Hematopoietic multipotent progenitor cell (in vitro differentiated cells): ENCODE results near the gene CAV2. TPM values are rescaled to one million over a fixed set of nuclear protein-coding genes. Genes with fewer than 3 reads are reported as not detected.
"Not testable (repeated sequence)": the region's sequence is repeated elsewhere in the genome, so short reads cannot be mapped to it uniquely, and the experiment has no call there.

ENCODE experiments used
- DNase-seq, 3 donors: peaks; one replicate each; pipeline ENCODE4 v3.0.0-alpha.2; 2011 to 2015; ENCODE audit warnings: low read depth in 2 of 3, low spot score in 2 of 3
- total RNA-seq: library from RNA; depleted of rRNA; stranded (reverse); fragments of >200 nt; gene quantifications from one replicate; pipeline ENCODE4 v1.2.3, GENCODE V29; 2012

The CAV2 gene
- 2.2 TPM for total RNA-seq

DNA sequence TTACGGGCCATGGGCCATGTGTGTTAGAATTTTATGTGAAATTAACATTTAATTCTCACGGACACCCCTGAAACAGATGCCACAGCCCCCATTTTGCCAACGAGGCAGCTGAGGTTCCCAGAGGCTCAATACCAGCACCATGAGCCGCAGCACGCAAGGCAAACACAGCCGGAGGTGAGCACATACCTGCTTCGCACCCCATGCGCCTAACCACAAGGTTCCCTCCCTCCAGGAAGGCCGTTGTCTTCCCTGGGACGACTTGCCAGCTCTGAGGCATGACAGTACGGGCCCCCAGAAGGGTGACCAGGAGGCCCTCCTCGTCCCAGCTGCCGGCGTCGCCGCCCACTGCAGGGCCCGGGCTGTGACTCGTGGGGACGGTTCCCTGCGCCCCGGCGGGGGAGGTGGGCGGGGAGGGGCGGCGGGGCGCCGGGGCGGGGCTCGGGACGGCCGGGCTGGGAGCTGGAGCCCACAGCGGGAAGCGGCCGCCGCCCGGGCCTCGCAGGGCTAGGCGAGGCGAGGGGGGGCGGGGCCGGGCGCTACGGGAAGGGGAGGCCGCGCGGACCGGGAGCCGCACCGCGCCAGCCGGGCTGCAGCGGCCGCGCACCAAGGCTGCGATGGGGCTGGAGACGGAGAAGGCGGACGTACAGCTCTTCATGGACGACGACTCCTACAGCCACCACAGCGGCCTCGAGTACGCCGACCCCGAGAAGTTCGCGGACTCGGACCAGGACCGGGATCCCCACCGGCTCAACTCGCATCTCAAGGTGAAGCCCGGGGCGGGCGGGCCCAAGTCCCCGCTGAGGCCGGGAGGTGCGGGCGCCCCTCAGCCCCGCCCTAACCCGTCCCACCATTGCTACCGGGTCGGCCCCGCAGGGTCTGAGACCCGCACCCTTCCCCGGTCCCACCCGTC is at the start of gene CAV2:
CAV2 (plus strand) TSS at position 571 of the 910 bp plus-strand sequence; CDS start at position 615, 44 bp downstream.
- peak in 2 of 3 donors; percentile 24 to 31 for DNase-seq

GRCh38 chr7:116449950-116450349 is 49.6 kb upstream of the CAV2 start:
- DNase-seq, result no peak

DNA sequence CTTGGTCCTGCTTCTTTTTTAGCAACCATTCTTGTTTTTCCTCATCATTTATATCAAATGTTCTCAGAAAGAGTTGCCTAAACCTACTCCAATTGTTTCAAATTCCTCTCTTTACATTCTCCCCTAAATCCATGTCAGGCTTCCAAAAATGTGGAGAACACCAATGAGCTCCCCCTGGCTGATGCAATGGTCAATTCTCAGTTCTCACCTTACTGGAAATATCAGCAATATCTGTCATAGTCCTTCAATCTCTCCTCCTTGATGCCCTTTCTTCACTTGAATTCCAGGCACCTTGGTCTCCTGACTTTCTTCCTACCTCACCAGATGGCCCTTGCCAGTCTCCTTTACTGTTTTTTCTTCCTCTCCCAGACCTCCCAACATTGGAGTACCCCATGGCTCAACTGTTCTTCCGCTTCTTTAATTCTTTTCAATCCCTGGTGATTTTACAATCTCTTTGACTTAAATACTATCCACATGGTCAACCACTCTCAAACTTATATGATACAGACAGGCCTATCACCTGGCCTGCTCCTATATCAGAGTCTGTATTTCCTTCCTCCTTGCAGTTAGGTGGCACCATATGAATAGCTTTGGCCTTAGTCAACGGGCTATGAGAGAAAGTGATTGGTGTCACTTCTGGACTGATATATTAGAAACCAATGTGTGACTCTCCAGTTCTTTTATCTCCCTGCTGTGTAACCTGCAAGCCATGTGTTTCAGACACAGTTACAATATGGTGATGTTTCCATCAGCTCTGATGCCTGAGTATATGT is 47.4 kb upstream of the CAV2 start:
- no peak for DNase-seq

GRCh38 chr7:116454377-116454776 is 45.2 kb upstream of the CAV2 start:
- DNase-seq, result no peak

DNA sequence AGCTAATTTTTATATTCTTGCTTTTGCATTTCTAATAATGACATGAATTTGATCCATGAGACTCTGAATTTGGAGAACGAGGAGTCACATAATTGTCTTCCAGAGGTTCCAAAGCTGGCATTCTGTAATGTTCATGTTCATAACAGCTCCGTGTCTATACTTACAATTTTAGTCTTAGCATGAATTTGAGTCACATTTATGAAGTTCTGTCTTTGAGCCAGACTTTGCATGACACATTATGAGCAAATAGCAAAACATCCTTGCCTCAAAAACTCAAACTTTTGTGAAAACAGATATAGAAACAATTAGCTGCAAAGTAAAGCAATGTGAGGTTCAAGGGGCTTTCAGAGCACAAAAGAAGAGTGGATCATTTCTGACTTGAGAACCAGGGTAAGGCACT is 44.5 kb upstream of the CAV2 start:
- no peak for DNase-seq

- DNase-seq, result no peak
Measured at GRCh38 chr7:116455499-116455898, 44.0 kb upstream of the CAV2 start.

DNA sequence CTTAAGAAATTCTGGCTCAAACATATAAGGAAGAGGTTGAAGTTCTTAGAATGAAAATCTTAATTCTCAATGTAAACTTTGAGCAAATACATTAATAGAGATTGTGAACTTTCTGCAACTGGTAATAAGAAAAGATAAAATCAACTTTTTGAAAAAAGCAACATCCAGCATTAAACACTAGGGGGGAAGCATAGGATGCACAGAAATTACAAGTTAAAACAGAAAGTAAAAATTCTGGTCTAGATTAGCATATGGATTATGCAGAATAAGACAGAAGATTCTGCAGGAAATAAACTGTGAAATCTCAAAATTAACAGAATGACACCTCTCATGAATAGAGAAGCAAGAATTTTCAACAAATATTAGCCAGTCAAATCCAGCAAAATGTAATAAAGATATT is 38.0 kb upstream of the CAV2 start:
- DNase-seq, result peak in 2 of 3 donors; percentile 1 to 12

DNA sequence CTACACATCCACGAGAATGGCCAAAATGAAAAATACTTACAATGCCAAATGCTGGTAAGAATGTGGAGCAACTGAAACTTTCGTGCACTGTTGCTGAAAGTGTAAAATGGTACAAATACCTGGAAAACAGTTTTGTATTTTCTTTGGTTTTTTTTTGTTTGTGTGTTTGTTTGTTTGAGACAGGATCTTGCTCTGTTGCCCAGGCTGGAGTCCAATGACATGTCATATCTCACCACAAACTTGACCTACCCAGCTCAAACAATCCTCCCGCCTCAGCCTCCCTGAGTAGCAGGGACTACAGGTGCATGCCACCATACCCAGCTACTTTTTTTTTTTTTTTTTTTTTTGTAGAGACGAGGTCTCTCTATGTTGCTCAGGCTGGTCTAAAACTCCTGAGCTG is 35.6 kb upstream of the CAV2 start:
- DNase-seq, result no peak

- no peak for DNase-seq
Measured at GRCh38 chr7:116464375-116464774, 35.2 kb upstream of the CAV2 start.

- no peak for DNase-seq
Measured at GRCh38 chr7:116465125-116465524, 34.4 kb upstream of the CAV2 start.

DNA sequence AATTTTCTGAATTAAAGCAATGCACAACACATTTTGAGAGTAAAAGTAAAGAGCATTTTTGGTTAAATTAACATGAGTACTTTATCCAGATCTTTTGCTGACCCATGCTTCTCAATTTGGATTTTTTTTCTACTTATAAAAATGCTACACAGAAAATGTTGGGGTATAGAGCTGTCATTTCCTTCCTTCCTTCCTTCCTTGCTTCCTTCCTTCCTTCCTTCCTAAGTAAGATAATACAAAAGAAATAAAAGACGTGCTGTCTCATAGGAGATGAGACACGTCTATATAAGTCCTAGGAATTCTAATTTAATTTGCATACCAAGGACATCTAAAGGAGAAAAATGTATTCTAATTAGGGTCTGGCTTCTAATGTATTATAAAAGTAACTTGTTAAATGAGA is 31.0 kb upstream of the CAV2 start:
- no peak for DNase-seq

GRCh38 chr7:116477625-116478024 is 21.9 kb upstream of the CAV2 start:
- DNase-seq, result no peak

DNA sequence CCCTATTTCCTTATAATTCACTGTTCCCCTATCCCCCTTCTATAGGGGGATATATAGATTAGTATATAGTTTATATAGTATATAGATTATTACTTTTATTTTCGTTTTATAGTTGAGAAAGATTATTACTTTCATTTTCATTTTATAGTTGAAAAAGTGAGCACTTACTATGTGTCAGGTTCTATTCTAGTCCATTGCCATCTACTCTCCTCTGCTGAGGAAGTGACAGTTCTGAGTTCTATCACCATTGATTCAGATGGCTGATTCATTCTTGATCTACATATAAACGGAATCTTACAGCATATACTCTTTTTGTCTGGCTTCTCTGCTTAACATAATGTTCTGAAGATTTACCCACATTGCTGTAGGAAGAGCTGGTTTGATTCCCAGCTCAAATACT is 20.7 kb upstream of the CAV2 start:
- DNase-seq, result no peak

DNA sequence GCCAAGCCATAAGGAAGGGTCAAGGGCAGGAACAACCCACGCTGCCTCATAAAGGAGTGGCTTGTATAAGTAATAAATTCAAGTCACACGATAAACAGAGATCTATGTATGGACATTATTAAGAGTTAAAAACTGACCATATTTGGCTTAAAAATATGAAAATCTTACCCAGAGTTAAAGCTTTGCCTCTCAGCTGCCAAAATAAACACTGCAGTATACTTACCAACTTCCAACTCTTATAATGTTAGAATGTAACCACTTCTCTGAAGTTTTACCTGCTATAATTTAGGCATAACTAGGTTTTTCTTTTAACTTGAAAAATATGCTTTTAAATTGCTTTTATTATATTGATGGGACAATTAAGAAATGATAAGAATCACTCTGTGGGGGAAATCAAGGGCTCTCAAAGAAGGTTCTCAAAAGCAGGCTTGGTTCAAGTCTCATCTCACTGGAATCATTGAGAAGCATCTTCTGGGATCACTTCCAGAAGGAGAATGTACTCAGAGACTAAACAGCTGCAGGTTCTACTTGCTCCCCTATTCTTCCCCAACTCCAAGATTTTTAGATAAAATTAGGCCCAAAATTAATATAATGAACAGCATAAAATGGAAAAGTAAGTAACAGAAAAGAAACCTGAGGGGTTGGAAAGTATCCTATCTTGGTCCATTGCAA is 16.1 kb upstream of the CAV2 start:
- DNase-seq, result no peak

DNA sequence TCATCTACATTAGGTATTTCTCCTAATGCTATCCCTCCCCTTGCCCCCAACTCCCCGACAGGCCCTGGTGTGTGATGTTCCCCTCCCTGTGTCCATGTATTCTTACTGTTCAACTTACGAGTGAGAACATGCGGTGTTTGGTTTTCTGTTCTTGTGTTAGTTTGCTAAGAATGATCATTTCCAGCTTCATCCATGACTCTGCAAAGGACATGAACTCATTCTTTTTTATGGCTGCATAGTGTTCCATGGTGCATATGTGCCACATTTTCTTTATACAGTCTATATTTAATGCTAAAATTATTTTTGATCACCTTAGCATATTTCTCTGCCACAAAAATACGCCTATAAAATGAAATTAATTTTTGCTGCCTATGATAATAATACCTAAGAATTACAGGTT is 15.1 kb upstream of the CAV2 start:
- not testable (repeated sequence) for DNase-seq

DNA sequence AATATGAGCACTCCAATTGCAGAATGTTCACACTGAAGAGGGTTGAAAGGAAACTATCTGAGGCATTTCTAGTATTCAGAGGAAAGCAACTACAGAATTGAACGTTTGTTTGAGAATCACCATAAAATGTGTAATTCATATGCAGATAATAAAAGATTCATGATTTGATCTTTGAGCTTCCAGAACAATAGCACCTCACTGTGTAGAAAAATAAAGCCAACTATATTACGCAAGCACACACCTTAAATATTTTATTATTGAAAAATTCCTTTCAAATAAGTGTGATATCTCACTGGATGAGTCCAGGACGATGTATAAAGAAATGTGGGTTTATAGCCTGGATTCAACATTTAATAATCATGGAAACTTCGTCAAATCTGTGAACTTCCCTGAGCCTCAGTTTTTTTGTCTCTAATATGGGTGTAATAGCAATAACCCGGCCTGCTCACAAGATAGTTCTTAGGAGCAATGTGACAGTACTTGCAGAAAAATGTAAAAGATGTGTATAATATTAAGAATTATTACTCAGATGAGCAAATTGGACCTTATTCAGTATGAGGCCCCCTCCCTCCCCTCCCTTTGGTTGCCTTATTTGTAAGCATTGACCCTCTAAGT is 11.5 kb upstream of the CAV2 start:
- DNase-seq, result no peak

- DNase-seq, result no peak
Measured at GRCh38 chr7:116490351-116490750, 9.2 kb upstream of the CAV2 start.

- DNase-seq, result no peak
Measured at GRCh38 chr7:116491887-116492653, 7.5 kb upstream of the CAV2 start.

- no peak for DNase-seq
Measured at GRCh38 chr7:116492654-116493109, 6.9 kb upstream of the CAV2 start.

GRCh38 chr7:116493449-116493848 is 6.1 kb upstream of the CAV2 start:
- no peak for DNase-seq
